Neural cell (in vitro differentiated cells): ENCODE measurements around the gene ZNF358.

Source experiments
- EP300 ChIP-seq: fragments of 450-650 bp; conservative IDR thresholded peaks from 2 replicates; pipeline ENCODE4 v1.6.1; 2014; ENCODE audit warnings: antibody characterized with exemption, mild to moderate bottlenecking, moderate library complexity; ENCODE audit not compliant: poor library complexity, severe bottlenecking
- EZH2 ChIP-seq: fragments of 200-600, 300-800 bp; shearing (Covaris generic), sonication (generic); IDR thresholded peaks from 2 replicates; pipeline ENCODE4 v1.6.1; 2014; ENCODE audit warnings: antibody characterized with exemption, low read length, borderline replicate concordance, mild to moderate bottlenecking; ENCODE audit not compliant: insufficient read depth, poor library complexity, severe bottlenecking
- MXI1 ChIP-seq: fragments of 450-650 bp; conservative IDR thresholded peaks from 2 replicates; pipeline ENCODE4 v1.6.1; 2014; ENCODE audit warnings: antibody characterized with exemption, mild to moderate bottlenecking; ENCODE audit not compliant: poor library complexity, severe bottlenecking
- POLR2AphosphoS5 ChIP-seq: IDR thresholded peaks from 2 replicates; pipeline ENCODE4 v1.6.1; 2012
- RAD21 ChIP-seq: fragments of 450-650 bp; conservative IDR thresholded peaks from 2 replicates; pipeline ENCODE4 v1.6.1; 2014; ENCODE audit warnings: antibody characterized with exemption, mild to moderate bottlenecking, moderate library complexity
- SMC3 ChIP-seq: fragments of 450-650 bp; conservative IDR thresholded peaks from 2 replicates; pipeline ENCODE4 v1.6.1; 2014; ENCODE audit warnings: antibody characterized with exemption, mild to moderate bottlenecking, moderate library complexity; ENCODE audit not compliant: poor library complexity
- TF ChIP-seq, protein P1 (sequence below): fragments of 450-650 bp; IDR thresholded peaks from 2 replicates; pipeline ENCODE4 v1.5.1; 2014; ENCODE audit warnings: antibody characterized with exemption, mild to moderate bottlenecking, moderate library complexity; ENCODE audit not compliant: poor library complexity, severe bottlenecking
- TF ChIP-seq, protein P2 (sequence below): IDR thresholded peaks from 2 replicates; pipeline ENCODE4 v1.6.1; 2012; ENCODE audit warnings: borderline replicate concordance

GRCh38 chr19:7497292-7497691, 18.6 kb upstream of the ZNF358 start:
- TF ChIP-seq, protein P1, sequence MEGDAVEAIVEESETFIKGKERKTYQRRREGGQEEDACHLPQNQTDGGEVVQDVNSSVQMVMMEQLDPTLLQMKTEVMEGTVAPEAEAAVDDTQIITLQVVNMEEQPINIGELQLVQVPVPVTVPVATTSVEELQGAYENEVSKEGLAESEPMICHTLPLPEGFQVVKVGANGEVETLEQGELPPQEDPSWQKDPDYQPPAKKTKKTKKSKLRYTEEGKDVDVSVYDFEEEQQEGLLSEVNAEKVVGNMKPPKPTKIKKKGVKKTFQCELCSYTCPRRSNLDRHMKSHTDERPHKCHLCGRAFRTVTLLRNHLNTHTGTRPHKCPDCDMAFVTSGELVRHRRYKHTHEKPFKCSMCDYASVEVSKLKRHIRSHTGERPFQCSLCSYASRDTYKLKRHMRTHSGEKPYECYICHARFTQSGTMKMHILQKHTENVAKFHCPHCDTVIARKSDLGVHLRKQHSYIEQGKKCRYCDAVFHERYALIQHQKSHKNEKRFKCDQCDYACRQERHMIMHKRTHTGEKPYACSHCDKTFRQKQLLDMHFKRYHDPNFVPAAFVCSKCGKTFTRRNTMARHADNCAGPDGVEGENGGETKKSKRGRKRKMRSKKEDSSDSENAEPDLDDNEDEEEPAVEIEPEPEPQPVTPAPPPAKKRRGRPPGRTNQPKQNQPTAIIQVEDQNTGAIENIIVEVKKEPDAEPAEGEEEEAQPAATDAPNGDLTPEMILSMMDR, result peak; percentile 19
- no peak for TF ChIP-seq EP300
- no peak for TF ChIP-seq POLR2AphosphoS5
- no peak for TF ChIP-seq MXI1
- no peak for TF ChIP-seq RAD21
- TF ChIP-seq SMC3, result no peak
- no peak for TF ChIP-seq EZH2
- TF ChIP-seq, protein P2, sequence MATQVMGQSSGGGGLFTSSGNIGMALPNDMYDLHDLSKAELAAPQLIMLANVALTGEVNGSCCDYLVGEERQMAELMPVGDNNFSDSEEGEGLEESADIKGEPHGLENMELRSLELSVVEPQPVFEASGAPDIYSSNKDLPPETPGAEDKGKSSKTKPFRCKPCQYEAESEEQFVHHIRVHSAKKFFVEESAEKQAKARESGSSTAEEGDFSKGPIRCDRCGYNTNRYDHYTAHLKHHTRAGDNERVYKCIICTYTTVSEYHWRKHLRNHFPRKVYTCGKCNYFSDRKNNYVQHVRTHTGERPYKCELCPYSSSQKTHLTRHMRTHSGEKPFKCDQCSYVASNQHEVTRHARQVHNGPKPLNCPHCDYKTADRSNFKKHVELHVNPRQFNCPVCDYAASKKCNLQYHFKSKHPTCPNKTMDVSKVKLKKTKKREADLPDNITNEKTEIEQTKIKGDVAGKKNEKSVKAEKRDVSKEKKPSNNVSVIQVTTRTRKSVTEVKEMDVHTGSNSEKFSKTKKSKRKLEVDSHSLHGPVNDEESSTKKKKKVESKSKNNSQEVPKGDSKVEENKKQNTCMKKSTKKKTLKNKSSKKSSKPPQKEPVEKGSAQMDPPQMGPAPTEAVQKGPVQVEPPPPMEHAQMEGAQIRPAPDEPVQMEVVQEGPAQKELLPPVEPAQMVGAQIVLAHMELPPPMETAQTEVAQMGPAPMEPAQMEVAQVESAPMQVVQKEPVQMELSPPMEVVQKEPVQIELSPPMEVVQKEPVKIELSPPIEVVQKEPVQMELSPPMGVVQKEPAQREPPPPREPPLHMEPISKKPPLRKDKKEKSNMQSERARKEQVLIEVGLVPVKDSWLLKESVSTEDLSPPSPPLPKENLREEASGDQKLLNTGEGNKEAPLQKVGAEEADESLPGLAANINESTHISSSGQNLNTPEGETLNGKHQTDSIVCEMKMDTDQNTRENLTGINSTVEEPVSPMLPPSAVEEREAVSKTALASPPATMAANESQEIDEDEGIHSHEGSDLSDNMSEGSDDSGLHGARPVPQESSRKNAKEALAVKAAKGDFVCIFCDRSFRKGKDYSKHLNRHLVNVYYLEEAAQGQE, result no peak
